Measurements from ENCODE around the gene KRTAP2-4.
"Not testable (repeated sequence)": the region's sequence is repeated elsewhere in the genome, so short reads cannot be mapped to it uniquely, and the experiment has no call there.

KRTAP2-4 gene

GRCh38 chr17:41071606-41072360, 6.1 kb upstream of the KRTAP2-4 start:
- DNase-seq (ENCODE audit: low read depth in 1 of 2, low spot score in 1 of 2): no peak

DNA sequence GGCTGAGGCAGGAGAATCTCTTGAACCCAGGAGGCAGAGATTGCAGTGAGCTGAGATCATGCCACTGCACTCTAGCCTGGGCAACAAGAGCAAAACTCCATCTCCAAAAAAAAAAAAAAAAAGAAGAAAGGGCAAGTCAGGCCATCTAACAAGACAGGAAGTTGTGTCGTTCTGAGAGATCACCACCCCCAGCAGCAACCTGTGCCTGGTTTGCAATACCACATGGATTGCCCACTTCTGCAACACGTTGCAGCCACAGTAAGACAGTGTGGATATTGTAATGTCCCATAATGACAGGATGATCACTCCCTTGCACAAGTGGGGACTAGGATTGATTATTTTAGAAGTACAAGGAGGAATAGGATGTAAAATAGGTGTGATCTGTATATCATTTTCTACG, 3.4 kb upstream of the KRTAP2-4 start:
- no peak for DNase-seq (ENCODE audit: low read depth in 1 of 2, low spot score in 1 of 2)

GRCh38 chr17:41067281-41067680, 1.6 kb upstream of the KRTAP2-4 start:
- no peak for DNase-seq (ENCODE audit: low read depth in 1 of 2, low spot score in 1 of 2)

DNA sequence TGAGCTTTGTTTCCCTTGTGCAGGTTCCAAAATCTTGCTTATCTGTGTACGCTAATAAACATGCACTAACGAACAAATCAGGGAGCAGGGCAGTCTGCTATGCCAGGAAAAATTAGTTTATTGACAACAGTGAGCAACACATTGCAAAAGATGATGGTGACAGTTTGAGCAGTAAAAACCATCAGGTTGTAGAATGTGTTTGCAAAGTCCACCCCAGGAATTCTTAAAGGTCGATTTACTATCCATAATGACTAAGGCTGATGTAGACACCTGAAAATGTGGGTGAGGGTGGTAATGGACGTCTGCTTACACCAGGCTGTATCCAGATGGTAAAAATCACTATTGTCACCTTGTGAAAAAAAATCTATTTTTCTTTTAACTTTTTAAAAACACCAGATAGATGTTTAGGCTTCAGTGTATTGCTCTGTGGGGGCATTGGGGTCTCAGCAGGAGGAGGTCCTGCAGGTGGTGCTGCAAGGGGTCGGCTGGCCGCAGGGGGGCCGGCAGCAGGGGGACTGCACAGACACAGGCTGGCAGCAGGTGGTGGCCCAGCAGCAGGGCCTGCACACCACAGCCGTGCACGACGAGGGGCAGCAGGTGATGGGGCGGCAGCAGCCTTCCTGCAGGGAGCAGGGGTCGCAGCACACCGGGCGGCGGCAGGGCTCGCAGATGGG, 526 bp downstream of the KRTAP2-4 start:
- not testable (repeated sequence) for DNase-seq (ENCODE audit: low read depth in 1 of 2, low spot score in 1 of 2)

- DNase-seq (ENCODE audit: low read depth in 1 of 2, low spot score in 1 of 2): no peak
These were observed 1.4 kb downstream of the KRTAP2-4 start for GRCh38 chr17:41064301-41064700.

- no peak for DNase-seq (ENCODE audit: low read depth in 1 of 2, low spot score in 1 of 2)
These were observed 2.2 kb downstream of the KRTAP2-4 start for GRCh38 chr17:41063449-41063848.

GRCh38 chr17:41061964-41062363, 3.7 kb downstream of the KRTAP2-4 start:
- no peak for DNase-seq (ENCODE audit: low read depth in 1 of 2, low spot score in 1 of 2)

- DNase-seq (ENCODE audit: low read depth in 1 of 2, low spot score in 1 of 2): no peak
These were observed 5.6 kb downstream of the KRTAP2-4 start, which contains the start of gene KRTAP2-3 for GRCh38 chr17:41060052-41060604. Gene KRTAP2-3 (minus strand): TSS chr17:41060114. CDS start chr17:41060050, 64 bp downstream.

DNA sequence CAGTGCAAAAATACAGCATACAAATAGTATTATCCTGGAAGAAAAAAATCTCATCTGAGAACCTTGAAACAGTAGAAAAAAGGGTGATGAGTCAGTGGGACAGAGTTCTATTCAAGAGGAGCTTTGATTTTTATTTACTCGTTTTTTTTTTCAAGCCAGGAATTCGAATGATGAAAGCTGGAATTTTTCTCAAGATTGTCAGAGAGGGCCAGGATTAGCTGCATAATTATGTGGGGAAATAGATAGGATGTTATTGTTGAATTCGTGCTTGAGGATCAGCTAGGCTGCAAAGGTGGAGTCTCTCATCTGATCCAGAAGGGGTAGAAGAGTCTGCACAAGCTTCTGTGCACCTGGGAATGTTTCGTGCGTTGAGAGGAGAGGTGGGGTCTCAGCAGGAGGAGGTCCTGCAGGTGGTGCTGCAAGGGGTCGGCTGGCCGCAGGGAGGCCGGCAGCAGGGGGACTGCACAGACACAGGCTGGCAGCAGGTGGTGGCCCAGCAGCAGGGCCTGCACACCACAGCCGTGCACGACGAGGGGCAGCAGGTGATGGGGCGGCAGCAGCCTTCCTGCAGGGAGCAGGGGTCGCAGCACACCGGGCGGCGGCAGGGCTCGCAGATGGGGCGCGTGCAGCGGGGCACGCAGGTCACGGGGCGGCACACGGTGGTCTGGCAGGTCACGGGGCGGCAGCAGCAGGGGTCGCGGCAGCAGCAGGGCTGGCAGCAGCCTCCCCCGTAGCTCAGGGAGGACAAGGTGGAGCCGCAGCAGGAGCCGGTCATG, 6.2 kb downstream of the KRTAP2-4 start:
- DNase-seq (ENCODE audit: low read depth in 1 of 2, low spot score in 1 of 2): not testable (repeated sequence)

GRCh38 chr17:41058741-41059140, 6.9 kb downstream of the KRTAP2-4 start:
- DNase-seq (ENCODE audit: low read depth in 1 of 2, low spot score in 1 of 2): no peak

DNA sequence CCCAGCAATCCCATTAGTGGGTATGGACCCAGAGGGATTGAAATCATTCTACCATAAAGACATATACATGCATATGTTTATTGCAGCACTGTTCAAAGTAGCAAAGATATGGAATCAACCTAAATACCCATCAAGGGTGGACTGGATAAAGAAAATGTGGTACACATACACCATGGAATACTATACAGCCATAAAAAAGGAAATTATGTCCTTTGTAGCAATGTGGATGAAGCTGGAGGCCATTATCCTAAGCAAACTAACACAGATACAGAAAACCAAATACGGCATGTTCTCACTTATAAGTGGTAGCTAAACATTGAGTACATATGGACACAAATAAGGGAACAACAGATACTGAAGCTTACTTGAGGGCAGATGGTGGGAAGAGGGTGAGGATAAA, 8.1 kb downstream of the KRTAP2-4 start:
- no peak for DNase-seq (ENCODE audit: low read depth in 1 of 2, low spot score in 1 of 2)

- not testable (repeated sequence) for DNase-seq (ENCODE audit: low read depth in 1 of 2, low spot score in 1 of 2)
These were observed 10.5 kb downstream of the KRTAP2-4 start, which contains the start of gene KRTAP2-2 for GRCh38 chr17:41055130-41055529. Gene KRTAP2-2 (minus strand): TSS chr17:41055230. CDS start chr17:41055211, 19 bp downstream.

- DNase-seq (ENCODE audit: low read depth in 1 of 2, low spot score in 1 of 2): not testable (repeated sequence)
These were observed 11.1 kb downstream of the KRTAP2-4 start for GRCh38 chr17:41054556-41054955.

GRCh38 chr17:41054025-41054424, 11.7 kb downstream of the KRTAP2-4 start:
- DNase-seq (ENCODE audit: low read depth in 1 of 2, low spot score in 1 of 2): no peak

- DNase-seq (ENCODE audit: low read depth in 1 of 2, low spot score in 1 of 2): no peak
These were observed 13.1 kb downstream of the KRTAP2-4 start for GRCh38 chr17:41052566-41052965.

DNA sequence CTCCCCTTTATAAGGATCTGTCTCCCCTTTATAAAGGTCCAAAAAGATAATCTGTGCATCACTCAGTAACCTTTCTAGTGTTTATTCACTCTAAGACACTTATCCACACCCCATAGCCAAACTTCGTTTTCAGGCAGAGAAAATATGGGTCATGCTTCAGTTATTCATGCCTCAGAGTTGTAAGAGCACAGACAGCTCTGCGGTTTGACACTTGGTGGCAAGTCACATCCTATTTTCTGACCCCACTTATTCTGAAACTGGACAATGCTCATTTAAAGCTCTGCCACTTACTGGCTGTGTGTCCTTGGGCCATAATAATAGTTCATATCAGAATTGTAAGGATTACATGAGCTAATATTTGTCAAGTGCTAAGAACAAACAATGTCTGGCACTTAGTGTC, 16.6 kb downstream of the KRTAP2-4 start:
- DNase-seq (ENCODE audit: low read depth in 1 of 2, low spot score in 1 of 2): no peak

- DNase-seq (ENCODE audit: low read depth in 1 of 2, low spot score in 1 of 2): no peak
These were observed 17.2 kb downstream of the KRTAP2-4 start for GRCh38 chr17:41048441-41048840.

GRCh38 chr17:41046735-41047465, 18.8 kb downstream of the KRTAP2-4 start, which contains the start of gene KRTAP2-1:
Gene KRTAP2-1 (minus strand): TSS chr17:41047316. CDS start chr17:41047267, 49 bp downstream.
- DNase-seq (ENCODE audit: low read depth in 1 of 2, low spot score in 1 of 2): not testable (repeated sequence)

GRCh38 chr17:41042953-41043352, 22.7 kb downstream of the KRTAP2-4 start:
- no peak for DNase-seq (ENCODE audit: low read depth in 1 of 2, low spot score in 1 of 2)

DNA sequence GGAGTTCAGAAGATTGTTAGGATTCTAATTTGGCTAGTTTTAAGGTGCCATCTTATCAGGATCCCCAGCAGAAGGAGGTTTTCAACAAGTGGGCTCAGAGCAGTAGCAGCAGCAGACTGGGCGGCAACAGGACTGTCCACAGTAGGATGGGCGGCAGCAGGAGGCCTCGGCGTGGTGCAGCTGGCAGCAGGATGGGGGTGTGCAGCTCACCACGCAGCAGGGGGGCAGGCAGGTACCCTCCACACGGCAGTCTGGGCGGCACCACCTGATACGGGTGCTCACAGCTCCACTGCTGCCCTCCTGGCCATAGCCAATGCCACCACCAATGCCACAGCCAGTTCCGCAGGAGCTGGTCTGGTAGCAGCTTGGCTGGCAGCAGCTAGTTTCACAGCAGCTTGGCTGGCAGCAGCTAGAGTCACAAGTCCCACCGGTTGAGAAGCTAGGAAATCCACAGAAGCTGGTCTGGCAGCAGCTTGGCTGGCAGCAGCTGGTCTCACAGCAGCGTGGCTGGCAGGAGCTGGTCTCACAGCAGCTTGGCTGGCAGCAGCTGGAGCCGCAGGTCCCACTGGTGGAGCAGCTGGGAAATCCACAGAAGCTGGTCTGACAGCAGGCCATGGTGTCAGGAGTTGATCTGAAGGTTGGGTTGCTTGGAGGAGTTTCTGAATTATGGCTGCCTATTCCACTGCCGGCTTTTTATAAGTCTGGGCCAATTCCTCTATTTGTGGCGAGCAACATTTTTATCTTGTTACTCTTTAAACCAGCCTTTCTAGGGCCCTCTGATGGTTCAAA, 24.7 kb downstream of the KRTAP2-4 start, which contains the start of gene KRTAP1-1:
TSS of gene KRTAP1-1 (minus strand) at position 668 of the 789 bp plus-strand sequence. CDS start at position 615, 53 bp downstream.
- DNase-seq (ENCODE audit: low read depth in 1 of 2, low spot score in 1 of 2): not testable (repeated sequence)

Measured in stimulated activated CD4-positive, alpha-beta T cell treated with anti-CD3 and anti-CD28 coated beads, Interleukin-15, amount 100 ng/mL, for 1 hour (primary cell).